Right forelimb (tissue), 1 donor: ENCODE measurements around the gene NMRK2.
"Not testable (repeated sequence)": the region's sequence is repeated elsewhere in the genome, so short reads cannot be mapped to it uniquely, and the experiment has no call there.

Experiments used
- DNase-seq: peaks from one replicate; pipeline ENCODE4 v3.0.0-alpha.2; 2018

Gene NMRK2

GRCh38 chr19:3938300-3938950 is 5.6 kb downstream of the NMRK2 start:
- not testable (repeated sequence) for DNase-seq

DNA sequence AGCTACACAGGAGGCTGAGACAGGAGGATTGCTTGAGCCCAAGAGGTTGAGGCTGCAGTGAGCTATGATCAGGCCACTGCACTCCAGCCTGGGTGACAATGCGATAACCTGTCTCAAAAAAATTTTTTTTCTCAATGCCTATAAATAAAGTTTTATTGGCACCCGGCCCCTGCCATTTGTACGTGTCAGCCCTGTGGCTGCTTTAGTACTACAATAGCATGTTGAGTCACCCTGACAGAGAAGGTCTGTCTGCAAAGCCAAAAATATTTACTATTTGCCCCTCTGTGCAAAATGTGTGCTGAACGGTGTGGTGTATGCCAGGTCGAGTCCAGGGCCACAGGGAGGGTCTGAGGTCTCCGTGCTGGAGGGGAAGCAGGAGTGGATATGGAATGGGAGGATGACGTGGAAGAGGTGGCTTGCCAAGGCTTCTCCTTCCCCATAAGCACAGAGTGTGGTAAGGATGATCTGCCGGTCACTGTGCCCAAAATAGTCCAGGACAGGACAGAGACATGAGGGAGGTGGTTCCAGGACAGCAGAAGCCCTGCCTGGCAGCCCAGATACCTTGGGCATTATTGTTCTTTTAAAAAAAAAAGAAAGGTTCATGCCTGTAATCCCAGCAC is 10.0 kb downstream of the NMRK2 start:
- no peak for DNase-seq

DNA sequence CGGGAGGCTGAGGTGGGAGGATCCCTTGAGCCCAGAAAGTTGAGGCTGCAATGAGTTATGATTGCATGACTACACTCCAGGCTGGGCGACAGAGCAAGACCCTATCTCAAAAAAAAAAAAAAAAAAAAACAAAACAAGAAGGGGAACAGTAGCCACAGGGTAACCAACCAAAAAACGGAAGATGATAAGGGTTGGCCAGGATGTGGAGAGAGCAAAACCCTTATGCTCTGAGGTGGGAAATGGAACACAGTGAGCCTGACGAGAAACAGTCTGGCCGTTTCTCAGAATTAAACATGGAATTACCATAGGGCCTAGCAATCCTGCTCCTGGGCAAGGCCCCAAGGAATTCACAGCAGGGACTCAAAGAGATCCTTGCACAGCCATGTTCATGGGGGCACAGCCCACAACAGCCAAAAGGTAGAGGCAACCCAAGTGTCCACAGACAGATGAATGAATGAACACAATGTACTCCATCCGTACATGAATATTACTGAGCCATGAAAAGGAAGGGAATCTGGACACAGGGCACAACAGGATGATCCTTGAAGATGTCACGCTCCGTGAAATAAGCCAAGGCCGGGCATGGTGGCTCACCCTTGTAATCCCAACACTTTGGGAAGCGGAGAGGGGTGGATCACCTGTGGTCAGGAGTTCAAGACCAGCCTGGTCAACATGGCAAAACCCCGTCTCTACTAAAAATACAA is 11.3 kb downstream of the NMRK2 start:
- no peak for DNase-seq

GRCh38 chr19:3945838-3946237 is 13.0 kb downstream of the NMRK2 start:
- DNase-seq, result no peak

DNA sequence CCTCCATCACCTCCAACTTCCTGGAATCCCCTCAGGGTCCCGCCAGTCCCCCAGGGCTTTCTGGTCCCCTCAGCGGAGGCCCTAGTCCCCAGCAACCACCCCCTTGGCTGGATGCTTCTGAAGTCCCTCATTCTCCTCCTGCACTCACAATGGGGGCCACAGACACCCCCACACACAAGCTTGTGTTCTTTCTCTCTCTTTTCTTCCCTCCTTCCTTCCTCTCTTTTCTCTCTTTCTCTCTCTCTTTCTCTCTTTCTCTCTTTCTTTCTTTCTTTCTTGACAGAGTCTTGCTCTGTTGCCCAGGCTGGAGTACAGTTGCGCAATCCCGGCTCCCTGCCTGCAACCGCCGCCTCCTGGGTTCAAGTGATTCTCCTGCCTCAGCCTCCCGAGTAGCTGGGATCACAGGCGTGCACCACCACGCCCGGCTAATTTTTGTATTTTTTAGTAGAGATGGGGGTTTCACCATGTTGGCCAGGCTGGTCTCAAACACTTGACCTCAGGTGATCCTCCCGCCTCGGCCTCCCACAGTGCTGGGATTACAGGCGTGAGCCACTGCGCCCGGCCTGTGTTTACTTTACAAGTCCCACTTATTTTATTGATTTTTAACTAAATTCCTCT is 14.6 kb downstream of the NMRK2 start:
- DNase-seq, result not testable (repeated sequence)

GRCh38 chr19:3949294-3949693 is 16.4 kb downstream of the NMRK2 start:
- no peak for DNase-seq

- DNase-seq, result no peak
Observed at GRCh38 chr19:3949997-3950859, 17.4 kb downstream of the NMRK2 start.

- no peak for DNase-seq
Observed at GRCh38 chr19:3950871-3951861, 18.3 kb downstream of the NMRK2 start.

DNA sequence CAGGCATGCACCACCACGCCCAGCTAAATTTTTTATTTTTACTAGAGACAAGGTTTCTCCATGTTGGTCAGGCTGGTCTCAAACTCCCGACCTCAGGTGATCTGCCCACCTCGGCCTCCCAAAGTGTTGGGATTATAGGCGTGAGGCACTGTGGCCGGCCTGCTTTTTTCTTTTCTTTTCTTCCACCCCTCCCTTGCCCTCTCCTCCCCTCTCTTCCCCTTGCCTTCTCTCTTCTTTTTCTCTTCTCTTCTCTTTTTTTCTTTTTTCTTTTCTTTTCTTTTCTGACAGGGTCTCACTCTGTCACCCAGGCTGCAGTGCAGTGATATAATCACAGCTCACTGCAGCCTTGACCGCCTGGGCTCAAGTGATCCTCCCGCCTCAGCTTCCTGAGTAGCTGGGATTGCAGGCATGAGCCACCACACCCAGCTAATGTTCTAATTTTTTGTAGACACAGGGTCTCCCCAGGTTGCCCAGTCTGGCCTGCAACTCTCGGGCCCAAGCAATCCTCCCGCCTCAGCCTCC is 19.9 kb downstream of the NMRK2 start:
- not testable (repeated sequence) for DNase-seq

- DNase-seq, result no peak
Observed at GRCh38 chr19:3954107-3954506, 21.2 kb downstream of the NMRK2 start.

DNA sequence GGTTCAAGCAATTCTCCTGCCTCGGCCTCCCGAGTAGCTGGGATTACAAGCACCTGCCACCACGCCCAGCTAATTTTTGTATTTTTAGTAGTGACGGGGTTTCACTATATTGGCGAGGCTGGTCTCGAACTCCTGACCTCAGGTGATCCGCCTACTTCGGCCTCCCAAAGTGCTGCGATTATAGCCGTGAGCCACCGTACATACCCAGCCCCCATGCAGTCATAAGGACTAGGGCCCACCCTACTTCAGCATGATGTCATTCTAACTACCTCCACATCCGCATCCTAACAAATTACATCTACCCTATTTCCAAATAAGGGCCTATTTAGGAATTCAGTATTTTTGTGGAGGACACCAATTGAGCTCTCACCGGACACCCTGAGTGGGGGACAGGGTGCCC is 22.4 kb downstream of the NMRK2 start:
- not testable (repeated sequence) for DNase-seq

DNA sequence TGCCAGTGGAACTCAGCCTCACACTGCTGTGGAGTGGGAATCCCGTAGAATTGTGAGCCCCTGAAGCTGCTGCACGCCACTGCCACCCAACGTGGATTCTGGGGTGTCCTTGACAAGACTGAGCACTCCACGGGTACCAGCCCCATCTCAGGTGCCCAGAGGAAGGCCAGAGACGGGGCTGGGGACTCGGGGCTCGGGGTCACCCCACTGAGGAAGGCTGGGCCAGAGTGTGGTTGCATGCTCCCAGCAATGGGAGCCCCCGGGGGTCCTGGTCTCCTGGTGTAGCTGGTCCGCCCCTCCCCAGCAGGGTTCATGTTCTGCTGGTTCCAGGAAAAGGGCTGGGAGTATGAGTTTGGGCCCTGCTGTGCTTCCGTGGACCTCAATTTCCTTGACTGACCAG is 22.8 kb downstream of the NMRK2 start:
- no peak for DNase-seq

GRCh38 chr19:3958836-3959765 is 26.2 kb downstream of the NMRK2 start:
- DNase-seq, result no peak

- DNase-seq, result no peak
Observed at GRCh38 chr19:3959766-3960131, 26.9 kb downstream of the NMRK2 start.

DNA sequence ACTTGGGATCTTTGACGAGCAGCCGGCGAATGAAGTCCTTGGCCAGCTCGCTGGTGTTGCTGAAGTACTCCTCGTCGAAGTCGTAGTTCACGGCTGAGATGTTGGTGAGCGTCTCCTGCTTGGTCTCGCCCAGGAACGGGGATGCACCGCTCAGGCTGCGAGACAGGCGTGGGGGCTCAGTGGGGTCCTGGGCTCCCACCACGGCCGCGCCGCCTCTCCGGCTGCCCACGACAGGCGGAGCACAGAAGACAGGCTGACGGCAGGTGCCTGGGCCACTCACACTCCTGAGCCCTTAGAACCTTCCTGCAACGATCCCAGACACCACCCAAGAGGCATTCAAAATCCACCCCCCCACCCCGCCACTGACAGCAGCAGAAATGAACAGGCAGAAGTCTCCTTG is 28.1 kb downstream of the NMRK2 start:
- no peak for DNase-seq

GRCh38 chr19:3963458-3964255 is 30.8 kb downstream of the NMRK2 start:
- no peak for DNase-seq

GRCh38 chr19:3964256-3965194 is 31.7 kb downstream of the NMRK2 start:
- DNase-seq, result no peak
